ENCODE results near the gene PARN. TPM values are rescaled to one million over a fixed set of nuclear protein-coding genes. Genes with fewer than 3 reads are reported as not detected.

The PARN gene
- polyA plus RNA-seq, 3 donors = 18.4 to 24.4 (median 19.1) TPM

- Histone ChIP-seq H3K79me2 (ENCODE audit: insufficient read depth, low read length) (no peaks in the 10 kb centered on the region), H3K27me3 (ENCODE audit: control insufficient read depth in 2 of 2, insufficient read depth in 2 of 2, low read length in 2 of 2) (no peaks in the 10 kb centered on the region), H3K9ac (ENCODE audit: insufficient read depth, low read length, poor library complexity, severe bottlenecking) (no peak overlapping the region), H4K20me1 (ENCODE audit: insufficient read depth, low read length) (no peaks in the 10 kb centered on the region), H3K4me2 (replicated peaks; ENCODE audit: extremely low read depth, low read length, poor library complexity, severe bottlenecking) (no peak overlapping the region), H3K27ac (ENCODE audit: low read depth in 1 of 2, low read length in 2 of 2) (no peak overlapping the region), H2AFZ (ENCODE audit: insufficient read depth, low read depth, low read length, poor library complexity, severe bottlenecking) (no peak overlapping the region), H3K4me1 (ENCODE audit: control insufficient read depth in 1 of 2, insufficient read depth in 2 of 2, low read length in 2 of 2) (no peaks in the 10 kb centered on the region), H3K36me3 (replicated peaks in 1 of 2; ENCODE audit: control insufficient read depth in 1 of 2, insufficient read depth in 2 of 2, low read length in 2 of 2) (no peaks in the 10 kb centered on the region), H3K9me3 (replicated peaks in 1 of 2; ENCODE audit: control insufficient read depth in 1 of 2, insufficient read depth in 1 of 2, low read length in 2 of 2) (no peaks in the 10 kb centered on the region), H3K4me3 (replicated peaks in 1 of 3; ENCODE audit: low read depth in 2 of 3, low read length in 3 of 3) (no peak overlapping the region)
- intact Hi-C loops (cut with micrococcal nuclease) = no loop called here
- Mint-ChIP-seq H3K27ac (no peak overlapping the region), H3K27me3 (ENCODE audit: low read depth in 3 of 3) (no peaks in the 10 kb centered on the region), H3K4me3 (no peak overlapping the region), H3K4me1 (peaks cover 2% of the 10 kb centered on the region), H3K9me3 (no peaks in the 10 kb centered on the region), H3K36me3 (peaks cover 0 to 7% of the 10 kb centered on the region in 2 donors)
- no peak for DNase-seq
- TF ChIP-seq, protein P1, sequence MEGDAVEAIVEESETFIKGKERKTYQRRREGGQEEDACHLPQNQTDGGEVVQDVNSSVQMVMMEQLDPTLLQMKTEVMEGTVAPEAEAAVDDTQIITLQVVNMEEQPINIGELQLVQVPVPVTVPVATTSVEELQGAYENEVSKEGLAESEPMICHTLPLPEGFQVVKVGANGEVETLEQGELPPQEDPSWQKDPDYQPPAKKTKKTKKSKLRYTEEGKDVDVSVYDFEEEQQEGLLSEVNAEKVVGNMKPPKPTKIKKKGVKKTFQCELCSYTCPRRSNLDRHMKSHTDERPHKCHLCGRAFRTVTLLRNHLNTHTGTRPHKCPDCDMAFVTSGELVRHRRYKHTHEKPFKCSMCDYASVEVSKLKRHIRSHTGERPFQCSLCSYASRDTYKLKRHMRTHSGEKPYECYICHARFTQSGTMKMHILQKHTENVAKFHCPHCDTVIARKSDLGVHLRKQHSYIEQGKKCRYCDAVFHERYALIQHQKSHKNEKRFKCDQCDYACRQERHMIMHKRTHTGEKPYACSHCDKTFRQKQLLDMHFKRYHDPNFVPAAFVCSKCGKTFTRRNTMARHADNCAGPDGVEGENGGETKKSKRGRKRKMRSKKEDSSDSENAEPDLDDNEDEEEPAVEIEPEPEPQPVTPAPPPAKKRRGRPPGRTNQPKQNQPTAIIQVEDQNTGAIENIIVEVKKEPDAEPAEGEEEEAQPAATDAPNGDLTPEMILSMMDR (IDR thresholded peaks at IDR 0.05) = no peak
These were observed 107.4 kb downstream of the PARN start for GRCh38 chr16:14522671-14523070.

DNA sequence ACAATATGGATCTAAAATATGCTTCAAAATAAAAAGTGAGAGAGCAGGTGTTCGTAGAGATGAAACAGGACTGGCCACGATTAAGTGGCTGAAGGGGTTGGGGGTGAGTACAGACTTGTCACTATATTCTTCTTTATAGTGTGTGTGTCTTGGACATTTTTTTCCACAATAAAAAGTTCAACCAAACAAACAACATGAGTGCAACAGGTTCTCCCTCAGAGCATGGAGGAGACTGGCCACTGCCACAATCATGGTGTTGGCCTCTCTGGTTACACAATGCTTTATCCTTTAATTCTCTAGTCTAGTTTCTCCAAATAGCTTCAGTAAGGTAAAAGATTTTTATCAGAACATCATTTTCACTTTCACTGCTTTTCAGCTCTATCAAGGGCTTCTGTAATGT lies 109.3 kb downstream of the PARN start:
- no CpG with 5 or more reads among the region's 2 CpGs for WGBS (ENCODE audit: insufficient coverage)
- H3K36me3 ChIP-seq (replicated peaks in 1 of 2; ENCODE audit: control insufficient read depth in 1 of 2, insufficient read depth in 2 of 2, low read length in 2 of 2) = no peaks in the 10 kb centered on the region
- H3K27ac Mint-ChIP-seq = peak overlapping the region in 1 of 7 donors; percentile 35
- no peaks in the 10 kb centered on the region for H3K27me3 Mint-ChIP-seq (ENCODE audit: low read depth in 3 of 3)
- no peak overlapping the region for H3K4me2 ChIP-seq (replicated peaks; ENCODE audit: extremely low read depth, low read length, poor library complexity, severe bottlenecking)
- H2AFZ ChIP-seq (ENCODE audit: insufficient read depth, low read depth, low read length, poor library complexity, severe bottlenecking) = no peak overlapping the region
- H3K36me3 Mint-ChIP-seq = peaks cover 2 to 11% of the 10 kb centered on the region in 2 donors
- no peaks in the 10 kb centered on the region for H3K4me1 ChIP-seq (ENCODE audit: control insufficient read depth in 1 of 2, insufficient read depth in 2 of 2, low read length in 2 of 2)
- no peak overlapping the region for H3K4me3 ChIP-seq (replicated peaks in 1 of 3; ENCODE audit: low read depth in 2 of 3, low read length in 3 of 3)
- H3K4me3 Mint-ChIP-seq = no peak overlapping the region
- intact Hi-C loops (cut with micrococcal nuclease) = no loop called here
- H3K9me3 Mint-ChIP-seq = no peaks in the 10 kb centered on the region
- H3K79me2 ChIP-seq (ENCODE audit: insufficient read depth, low read length) = no peaks in the 10 kb centered on the region
- DNase-seq = no peak
- TF ChIP-seq, protein P1 (IDR thresholded peaks at IDR 0.05) = no peak
- H3K9ac ChIP-seq (ENCODE audit: insufficient read depth, low read length, poor library complexity, severe bottlenecking) = no peak overlapping the region
- peaks cover 2% of the 10 kb centered on the region for H3K4me1 Mint-ChIP-seq
- no peaks in the 10 kb centered on the region for H3K9me3 ChIP-seq (replicated peaks in 1 of 2; ENCODE audit: control insufficient read depth in 1 of 2, insufficient read depth in 1 of 2, low read length in 2 of 2)
- H3K27me3 ChIP-seq (ENCODE audit: control insufficient read depth in 2 of 2, insufficient read depth in 2 of 2, low read length in 2 of 2) = no peaks in the 10 kb centered on the region
- H4K20me1 ChIP-seq (ENCODE audit: insufficient read depth, low read length) = no peaks in the 10 kb centered on the region
- no peak overlapping the region for H3K27ac ChIP-seq (ENCODE audit: low read depth in 1 of 2, low read length in 2 of 2)

All from CD14-positive monocyte (primary cell).